ENCODE results near the gene BATF3.

Gene BATF3

DNA sequence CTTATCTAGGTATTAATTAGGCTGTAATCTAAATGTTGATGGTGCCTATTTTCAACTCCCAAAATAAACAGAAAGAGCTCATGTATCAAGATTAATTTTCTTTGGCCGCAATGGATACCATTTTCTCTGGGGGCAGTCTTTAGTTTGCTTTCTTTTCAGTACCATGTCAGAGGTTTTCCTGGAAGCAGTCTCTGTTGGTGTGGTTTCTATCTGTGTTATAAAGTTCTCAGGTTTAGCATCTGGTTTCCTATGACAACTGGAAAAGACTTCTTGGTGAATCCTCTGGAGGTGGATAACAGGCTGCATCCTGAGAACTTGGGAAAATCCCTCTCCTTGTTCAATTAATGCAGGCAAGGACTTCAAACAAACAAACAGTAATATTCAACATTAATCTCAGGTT is 38.7 kb upstream of the BATF3 start:
- H3K4me3 ChIP-seq (ENCODE audit: insufficient read depth in 1 of 2, low read depth in 1 of 2, low read length in 2 of 2) = no peak overlapping the region
- no peak overlapping the region for H3K14ac ChIP-seq (ENCODE audit: low read length in 2 of 2)
- 100% methylated on average over 1 of the region's 1 CpG for WGBS
- H3K18ac ChIP-seq (ENCODE audit: low read depth in 1 of 2, low read length in 2 of 2) = no peak overlapping the region
- no peak overlapping the region for H3K23ac ChIP-seq (ENCODE audit: low read length in 2 of 2)
- H3K27me3 ChIP-seq (ENCODE audit: control insufficient read depth in 1 of 2, insufficient read depth in 1 of 2, low read length in 2 of 2) = no peaks in the 10 kb centered on the region
- H3K4me1 ChIP-seq (ENCODE audit: control insufficient read depth, insufficient read depth, low read depth, low read length) = no peaks in the 10 kb centered on the region
- no peak overlapping the region for H2BK15ac ChIP-seq (ENCODE audit: low read depth, poor library complexity, severe bottlenecking)
- H3K9me3 ChIP-seq (ENCODE audit: control insufficient read depth, low read length) = no peaks in the 10 kb centered on the region
- no peak overlapping the region for H4K8ac ChIP-seq (ENCODE audit: low read length)
- H2BK12ac ChIP-seq (ENCODE audit: low read length in 2 of 2) = no peak overlapping the region
- H3K36me3 ChIP-seq (ENCODE audit: control insufficient read depth in 1 of 2, insufficient read depth in 2 of 2, low read depth in 1 of 2, low read length in 2 of 2) = peaks cover 0 to 4% of the 10 kb centered on the region in 2 experiments
- H3K27ac ChIP-seq (ENCODE audit: low read length, poor library complexity, severe bottlenecking) = no peak overlapping the region
- no peak overlapping the region for H4K91ac ChIP-seq (ENCODE audit: low read length)
- no peak overlapping the region for H2AK5ac ChIP-seq (ENCODE audit: low read length, severe bottlenecking)
- no peak overlapping the region for H2AFZ ChIP-seq (ENCODE audit: low read depth, low read length)
- H2BK120ac ChIP-seq (ENCODE audit: low read depth, low read length) = no peak overlapping the region
- no peak overlapping the region for H2BK5ac ChIP-seq (ENCODE audit: low read depth, low read length, poor library complexity, severe bottlenecking)
- peaks cover 2% of the 10 kb centered on the region for H3K79me1 ChIP-seq (replicated peaks; ENCODE audit: low read length, poor library complexity, severe bottlenecking)
- no peak overlapping the region for H3K4ac ChIP-seq (ENCODE audit: low read depth in 1 of 2, low read length in 2 of 2)
- no peak for DNase-seq
- H3K4me2 ChIP-seq (ENCODE audit: low read length, poor library complexity, severe bottlenecking) = no peak overlapping the region
- no peak overlapping the region for H3K9ac ChIP-seq (ENCODE audit: low read length)

- no peaks in the 10 kb centered on the region for H3K4me1 ChIP-seq (ENCODE audit: control insufficient read depth, insufficient read depth, low read depth, low read length)
- H3K18ac ChIP-seq (ENCODE audit: low read depth in 1 of 2, low read length in 2 of 2) = no peak overlapping the region
- no peak overlapping the region for H2BK15ac ChIP-seq (ENCODE audit: low read depth, poor library complexity, severe bottlenecking)
- no peaks in the 10 kb centered on the region for H3K9me3 ChIP-seq (ENCODE audit: control insufficient read depth, low read length)
- H4K8ac ChIP-seq (ENCODE audit: low read length) = no peak overlapping the region
- no peak overlapping the region for H2BK5ac ChIP-seq (ENCODE audit: low read depth, low read length, poor library complexity, severe bottlenecking)
- H3K14ac ChIP-seq (ENCODE audit: low read length in 2 of 2) = no peak overlapping the region
- no peak overlapping the region for H3K4me2 ChIP-seq (ENCODE audit: low read length, poor library complexity, severe bottlenecking)
- no peak overlapping the region for H2BK12ac ChIP-seq (ENCODE audit: low read length in 2 of 2)
- no peak overlapping the region for H2AK5ac ChIP-seq (ENCODE audit: low read length, severe bottlenecking)
- no peak overlapping the region for H3K23ac ChIP-seq (ENCODE audit: low read length in 2 of 2)
- H2BK120ac ChIP-seq (ENCODE audit: low read depth, low read length) = no peak overlapping the region
- H3K4ac ChIP-seq (ENCODE audit: low read depth in 1 of 2, low read length in 2 of 2) = no peak overlapping the region
- H3K27me3 ChIP-seq (ENCODE audit: control insufficient read depth in 1 of 2, insufficient read depth in 1 of 2, low read length in 2 of 2) = no peaks in the 10 kb centered on the region
- no peak overlapping the region for H4K91ac ChIP-seq (ENCODE audit: low read length)
- H3K27ac ChIP-seq (ENCODE audit: low read length, poor library complexity, severe bottlenecking) = no peak overlapping the region
- H3K9ac ChIP-seq (ENCODE audit: low read length) = no peak overlapping the region
- peaks cover 0 to 9% of the 10 kb centered on the region in 2 experiments for H3K36me3 ChIP-seq (ENCODE audit: control insufficient read depth in 1 of 2, insufficient read depth in 2 of 2, low read depth in 1 of 2, low read length in 2 of 2)
- no peak for DNase-seq
- peaks cover 2% of the 10 kb centered on the region for H3K79me1 ChIP-seq (replicated peaks; ENCODE audit: low read length, poor library complexity, severe bottlenecking)
- H2AFZ ChIP-seq (ENCODE audit: low read depth, low read length) = no peak overlapping the region
- no peak overlapping the region for H3K4me3 ChIP-seq (ENCODE audit: insufficient read depth in 1 of 2, low read depth in 1 of 2, low read length in 2 of 2)
These were observed 37.9 kb upstream of the BATF3 start for GRCh38 chr1:212737559-212737958.

DNA sequence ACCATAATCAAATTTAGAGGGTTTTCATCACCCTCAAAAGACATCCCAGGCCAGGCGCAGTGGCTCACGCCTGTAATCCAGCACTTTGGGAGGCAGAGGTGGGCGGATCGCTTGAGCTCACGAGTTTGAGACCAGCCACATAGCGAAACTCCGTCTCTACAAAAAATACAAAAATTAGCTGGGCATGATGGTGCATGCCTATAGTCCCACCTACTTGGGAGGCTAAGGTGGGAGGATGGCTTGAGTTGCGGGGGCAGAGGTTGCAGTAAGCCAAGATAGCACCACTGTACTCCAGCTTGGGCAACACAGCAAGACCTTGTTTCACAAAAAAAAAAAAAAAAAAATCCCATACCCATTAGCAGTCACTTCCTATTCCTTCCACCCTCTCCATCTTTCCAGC is 33.5 kb upstream of the BATF3 start:
- Histone ChIP-seq H4K91ac (ENCODE audit: low read length) (no peak overlapping the region), H2BK12ac (ENCODE audit: low read length in 2 of 2) (no peak overlapping the region), H3K27ac (ENCODE audit: low read length, poor library complexity, severe bottlenecking) (no peak overlapping the region), H4K8ac (ENCODE audit: low read length) (no peak overlapping the region), H3K36me3 (ENCODE audit: control insufficient read depth in 1 of 2, insufficient read depth in 2 of 2, low read depth in 1 of 2, low read length in 2 of 2) (peaks cover 0 to 6% of the 10 kb centered on the region in 2 experiments), H2AK5ac (ENCODE audit: low read length, severe bottlenecking) (no peak overlapping the region), H3K4me3 (ENCODE audit: insufficient read depth in 1 of 2, low read depth in 1 of 2, low read length in 2 of 2) (no peak overlapping the region), H3K9ac (ENCODE audit: low read length) (no peak overlapping the region), H3K4me1 (ENCODE audit: control insufficient read depth, insufficient read depth, low read depth, low read length) (no peaks in the 10 kb centered on the region), H3K79me1 (replicated peaks; ENCODE audit: low read length, poor library complexity, severe bottlenecking) (peaks cover 7% of the 10 kb centered on the region), H2BK15ac (ENCODE audit: low read depth, poor library complexity, severe bottlenecking) (no peak overlapping the region), H3K23ac (ENCODE audit: low read length in 2 of 2) (no peak overlapping the region), H2BK5ac (ENCODE audit: low read depth, low read length, poor library complexity, severe bottlenecking) (no peak overlapping the region), H2AFZ (ENCODE audit: low read depth, low read length) (no peak overlapping the region), H3K4ac (ENCODE audit: low read depth in 1 of 2, low read length in 2 of 2) (no peak overlapping the region), H3K4me2 (ENCODE audit: low read length, poor library complexity, severe bottlenecking) (no peak overlapping the region), H3K14ac (ENCODE audit: low read length in 2 of 2) (no peak overlapping the region), H3K27me3 (ENCODE audit: control insufficient read depth in 1 of 2, insufficient read depth in 1 of 2, low read length in 2 of 2) (no peaks in the 10 kb centered on the region), H2BK120ac (ENCODE audit: low read depth, low read length) (no peak overlapping the region), H3K18ac (ENCODE audit: low read depth in 1 of 2, low read length in 2 of 2) (no peak overlapping the region), H3K9me3 (ENCODE audit: control insufficient read depth, low read length) (no peaks in the 10 kb centered on the region)
- DNase-seq = no peak
- over 99% methylated on average over 8 of the region's 8 CpGs for WGBS

- peaks cover 0 to 6% of the 10 kb centered on the region in 2 experiments for H3K36me3 ChIP-seq (ENCODE audit: control insufficient read depth in 1 of 2, insufficient read depth in 2 of 2, low read depth in 1 of 2, low read length in 2 of 2)
- no peak overlapping the region for H2BK5ac ChIP-seq (ENCODE audit: low read depth, low read length, poor library complexity, severe bottlenecking)
- H3K27ac ChIP-seq (ENCODE audit: low read length, poor library complexity, severe bottlenecking) = no peak overlapping the region
- H2BK12ac ChIP-seq (ENCODE audit: low read length in 2 of 2) = no peak overlapping the region
- H4K91ac ChIP-seq (ENCODE audit: low read length) = no peak overlapping the region
- H3K18ac ChIP-seq (ENCODE audit: low read depth in 1 of 2, low read length in 2 of 2) = no peak overlapping the region
- WGBS = 100% methylated on average over 1 of the region's 1 CpG
- H2BK120ac ChIP-seq (ENCODE audit: low read depth, low read length) = no peak overlapping the region
- DNase-seq = no peak
- H3K14ac ChIP-seq (ENCODE audit: low read length in 2 of 2) = peak overlapping the region in 1 of 2 experiments; percentile 7
- H3K4me1 ChIP-seq (ENCODE audit: control insufficient read depth, insufficient read depth, low read depth, low read length) = peaks cover 1% of the 10 kb centered on the region
- H3K27me3 ChIP-seq (ENCODE audit: control insufficient read depth in 1 of 2, insufficient read depth in 1 of 2, low read length in 2 of 2) = no peaks in the 10 kb centered on the region
- no peak overlapping the region for H3K4me3 ChIP-seq (ENCODE audit: insufficient read depth in 1 of 2, low read depth in 1 of 2, low read length in 2 of 2)
- peak overlapping the region in 1 of 2 experiments; percentile 68 for H3K23ac ChIP-seq (ENCODE audit: low read length in 2 of 2)
- no peak overlapping the region for H2AFZ ChIP-seq (ENCODE audit: low read depth, low read length)
- peaks cover 7% of the 10 kb centered on the region for H3K79me1 ChIP-seq (replicated peaks; ENCODE audit: low read length, poor library complexity, severe bottlenecking)
- no peaks in the 10 kb centered on the region for H3K9me3 ChIP-seq (ENCODE audit: control insufficient read depth, low read length)
- H2AK5ac ChIP-seq (ENCODE audit: low read length, severe bottlenecking) = no peak overlapping the region
- H3K9ac ChIP-seq (ENCODE audit: low read length) = no peak overlapping the region
- H3K4me2 ChIP-seq (ENCODE audit: low read length, poor library complexity, severe bottlenecking) = no peak overlapping the region
- no peak overlapping the region for H4K8ac ChIP-seq (ENCODE audit: low read length)
- no peak overlapping the region for H3K4ac ChIP-seq (ENCODE audit: low read depth in 1 of 2, low read length in 2 of 2)
- no peak overlapping the region for H2BK15ac ChIP-seq (ENCODE audit: low read depth, poor library complexity, severe bottlenecking)
These were observed 32.0 kb upstream of the BATF3 start for GRCh38 chr1:212731630-212732029.
